HCT116 (cell line): ENCODE data around the gene CLIC4.

Source experiments
- CEBPB ChIP-seq: IDR thresholded peaks from 2 replicates; pipeline ENCODE4 v1.6.1; 2012; ENCODE audit warnings: low read depth
- CTCF ChIP-seq, 3 experiments: fragments of 200-600 bp in 1 of 3; sonication (generic) in 1 of 3; IDR thresholded peaks in 2 of 3; conservative IDR thresholded peaks in 1 of 3; 2 replicates each; pipeline ENCODE4 v1.5.1; 2012 to 2017; ENCODE audit warnings: low read depth in 2 of 3, low read length in 2 of 3, antibody characterized with exemption in 1 of 3, borderline replicate concordance in 1 of 3, control low read depth in 1 of 3, mild to moderate bottlenecking in 1 of 3, mixed read lengths in 1 of 3, mixed run types in 1 of 3, moderate library complexity in 1 of 3; ENCODE audit not compliant: insufficient read depth in 1 of 3
- EZH2phosphoT487 ChIP-seq: fragments of 200-600 bp; IDR thresholded peaks from 2 replicates; pipeline ENCODE4 v1.6.1; 2018; ENCODE audit warnings: antibody characterized with exemption, borderline replicate concordance
- POLR2AphosphoS5 ChIP-seq: IDR thresholded peaks from 2 replicates; pipeline ENCODE4 v1.6.1; 2011; ENCODE audit warnings: mild to moderate bottlenecking, low read depth, low read length, moderate library complexity
- RAD21 ChIP-seq: IDR thresholded peaks from 2 replicates; pipeline ENCODE4 v1.6.1; 2012; ENCODE audit warnings: low read depth, mild to moderate bottlenecking
- REST ChIP-seq: IDR thresholded peaks from 2 replicates; pipeline ENCODE4 v1.6.1; 2012; ENCODE audit warnings: low read depth
- SP1 ChIP-seq: IDR thresholded peaks from 2 replicates; pipeline ENCODE4 v1.6.1; 2012; ENCODE audit warnings: low read depth
- SRF ChIP-seq: IDR thresholded peaks from 2 replicates; pipeline ENCODE4 v1.6.1; 2012; ENCODE audit warnings: low read depth
- ZNF274 ChIP-seq: fragments of 200-500 bp; sonication (Bioruptor generic); IDR thresholded peaks from 2 replicates; pipeline ENCODE4 v1.6.1; 2014; ENCODE audit warnings: mild to moderate bottlenecking, low read depth, low read length, inconsistent platforms

GRCh38 chr1:24862775-24863483 lies 117.7 kb downstream of the CLIC4 start:
- TF ChIP-seq SRF (no peak), CTCF (IDR thresholded peaks at IDR 0.05 in 2 of 3, conservative IDR thresholded peaks at IDR 0.05 in 1 of 3; ENCODE audit: borderline replicate concordance in 1 of 3, insufficient read depth in 1 of 3, low read depth in 2 of 3, low read length in 2 of 3) (no peak), POLR2AphosphoS5 (no peak), RAD21 (no peak), SP1 (no peak), CEBPB (no peak), EZH2phosphoT487 (no peak), REST (no peak), ZNF274 (no peak)
